KOPT-K1 (cell line): ENCODE results near the gene CYB561D1.

Source experiments
- H3K27ac ChIP-seq: fragments of 200-600 bp; sonication (generic); 2 replicates; pipeline ENCODE4 v1.5.1; 2016; ENCODE audit warnings: antibody characterized with exemption, mild to moderate bottlenecking, low read depth, low read length; ENCODE audit not compliant: poor library complexity, severe bottlenecking
- H3K36me3 ChIP-seq: fragments of 200-600 bp; sonication (generic); 2 replicates; pipeline ENCODE4 v1.5.1; 2017; ENCODE audit warnings: antibody characterized with exemption, mild to moderate bottlenecking, low read length, moderate library complexity; ENCODE audit not compliant: insufficient read depth
- H3K9me3 ChIP-seq: fragments of 200-600 bp; sonication (generic); 2 replicates; pipeline ENCODE4 v1.5.1; 2017; ENCODE audit warnings: antibody characterized with exemption, low read length, mild to moderate bottlenecking; ENCODE audit not compliant: insufficient read depth, poor library complexity, severe bottlenecking

CYB561D1 gene

GRCh38 chr1:109474697-109475096 lies 19.2 kb upstream of the CYB561D1 start:
- no peaks in the 10 kb centered on the region for H3K36me3 ChIP-seq
- no peak overlapping the region for H3K27ac ChIP-seq

DNA sequence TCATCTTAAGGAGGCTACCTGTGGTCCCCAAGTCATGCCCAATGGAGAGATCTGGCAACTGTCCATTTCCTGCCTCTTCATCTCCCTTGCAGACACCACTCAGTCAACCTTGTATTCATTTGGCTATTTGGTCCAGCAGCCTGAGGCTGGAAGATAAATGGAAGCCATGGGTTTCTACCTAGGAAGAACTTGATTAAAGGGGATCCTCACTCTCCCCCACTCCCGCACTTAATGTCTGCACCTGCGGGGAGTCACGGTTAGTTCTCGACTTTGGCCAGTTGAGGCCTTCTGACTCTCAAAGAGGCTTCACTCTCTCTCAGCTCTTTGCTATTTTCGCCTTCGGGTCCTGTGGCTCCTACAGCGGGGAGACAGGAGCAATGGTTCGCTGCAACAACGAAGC lies 18.6 kb upstream of the CYB561D1 start:
- H3K36me3 ChIP-seq, result no peaks in the 10 kb centered on the region
- H3K27ac ChIP-seq, result no peak overlapping the region
- no peaks in the 10 kb centered on the region for H3K9me3 ChIP-seq

More at GRCh38 chr1:109474697-109475096, 19.2 kb upstream of the CYB561D1 start:
- H3K9me3 ChIP-seq, result no peaks in the 10 kb centered on the region

GRCh38 chr1:109476825-109477224 lies 17.1 kb upstream of the CYB561D1 start:
- Histone ChIP-seq H3K9me3 (no peaks in the 10 kb centered on the region), H3K36me3 (no peaks in the 10 kb centered on the region), H3K27ac (no peak overlapping the region)

DNA sequence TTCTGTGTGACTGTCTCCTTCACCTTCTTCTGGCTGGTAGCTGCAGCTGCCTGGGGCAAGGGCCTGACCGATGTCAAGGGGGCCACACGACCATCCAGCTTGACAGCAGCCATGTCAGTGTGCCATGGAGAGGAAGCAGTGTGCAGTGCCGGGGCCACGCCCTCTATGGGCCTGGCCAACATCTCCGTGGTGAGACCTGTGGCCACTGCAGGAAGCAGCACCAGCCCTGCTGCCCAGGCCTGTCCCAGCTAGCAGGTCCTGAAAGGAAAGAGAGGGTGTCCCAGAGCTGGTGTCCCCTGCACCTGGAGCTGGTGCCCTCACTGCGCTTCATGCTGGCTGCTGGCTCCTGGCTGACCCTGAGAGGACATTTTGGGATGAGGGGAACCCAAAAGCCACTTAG lies 16.1 kb upstream of the CYB561D1 start:
- no peaks in the 10 kb centered on the region for H3K36me3 ChIP-seq
- H3K27ac ChIP-seq, result no peak overlapping the region
- no peaks in the 10 kb centered on the region for H3K9me3 ChIP-seq

DNA sequence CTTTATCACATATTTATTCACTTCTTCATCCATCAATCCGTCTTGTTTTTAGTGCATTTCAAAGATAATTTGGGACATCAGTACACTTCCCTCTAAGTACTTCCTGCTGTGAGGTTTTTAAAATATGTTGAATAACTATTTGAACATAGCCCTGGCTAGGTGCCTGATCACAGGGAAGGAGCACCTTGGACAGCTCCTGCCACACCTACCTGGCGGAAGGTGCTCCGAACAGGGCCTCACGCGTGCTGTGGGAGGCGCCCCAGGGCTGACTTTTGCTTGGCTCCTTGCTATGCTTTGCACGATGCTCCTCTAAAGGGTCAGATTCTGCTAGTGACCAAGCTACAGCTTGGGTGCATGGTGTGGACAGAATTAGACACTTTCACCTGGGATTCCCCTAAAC lies 15.1 kb upstream of the CYB561D1 start:
- Histone ChIP-seq H3K27ac (no peak overlapping the region), H3K9me3 (no peaks in the 10 kb centered on the region), H3K36me3 (no peaks in the 10 kb centered on the region)

- H3K27ac ChIP-seq, result no peak overlapping the region
- no peaks in the 10 kb centered on the region for H3K9me3 ChIP-seq
- no peaks in the 10 kb centered on the region for H3K36me3 ChIP-seq
Measured at GRCh38 chr1:109479311-109479710, 14.6 kb upstream of the CYB561D1 start.

DNA sequence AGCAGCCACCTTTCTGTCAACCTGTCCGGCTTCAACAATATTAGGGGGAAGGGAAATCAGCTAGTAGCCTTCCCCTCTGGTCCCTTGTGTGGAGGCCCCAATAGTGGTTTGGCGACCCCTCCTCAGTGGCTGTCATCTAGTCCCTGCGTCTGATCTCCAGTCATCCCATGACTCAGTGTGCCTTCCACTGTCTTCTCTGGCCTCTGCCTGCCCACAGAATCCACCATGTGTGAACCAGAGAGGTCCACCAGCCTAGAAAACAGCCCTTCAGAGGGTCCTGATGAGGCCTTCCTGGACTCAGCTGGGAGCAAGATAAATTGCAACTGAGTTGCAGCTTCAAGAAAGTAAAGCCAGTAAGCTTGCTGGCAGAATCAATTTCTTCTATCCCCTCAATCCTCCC lies 14.0 kb upstream of the CYB561D1 start:
- no peaks in the 10 kb centered on the region for H3K9me3 ChIP-seq
- no peaks in the 10 kb centered on the region for H3K36me3 ChIP-seq
- no peak overlapping the region for H3K27ac ChIP-seq

DNA sequence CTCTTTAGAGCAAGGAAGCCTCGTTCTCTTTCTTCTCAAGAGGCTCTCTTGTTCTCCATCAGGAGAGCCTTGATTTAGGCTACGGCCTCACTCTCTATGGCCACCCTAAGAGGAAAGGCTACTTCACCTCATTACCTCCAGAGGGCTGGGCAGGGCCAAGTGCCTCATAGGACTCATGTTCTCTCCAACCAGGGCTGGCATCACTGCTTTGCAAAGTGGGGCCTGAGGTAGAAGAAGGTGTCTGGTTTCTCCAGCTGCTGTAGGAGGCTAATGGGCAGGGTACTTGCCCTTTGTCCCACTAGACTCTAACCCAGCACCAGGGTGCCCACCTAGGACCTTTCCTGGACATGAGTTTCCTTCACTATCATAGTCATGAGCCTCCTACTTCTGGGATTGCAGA lies 12.2 kb upstream of the CYB561D1 start:
- Histone ChIP-seq H3K9me3 (no peaks in the 10 kb centered on the region), H3K27ac (no peak overlapping the region), H3K36me3 (0 out of 2 replicates have a peak, but pooled peaks cover 6% of the 10 kb centered on the region)

DNA sequence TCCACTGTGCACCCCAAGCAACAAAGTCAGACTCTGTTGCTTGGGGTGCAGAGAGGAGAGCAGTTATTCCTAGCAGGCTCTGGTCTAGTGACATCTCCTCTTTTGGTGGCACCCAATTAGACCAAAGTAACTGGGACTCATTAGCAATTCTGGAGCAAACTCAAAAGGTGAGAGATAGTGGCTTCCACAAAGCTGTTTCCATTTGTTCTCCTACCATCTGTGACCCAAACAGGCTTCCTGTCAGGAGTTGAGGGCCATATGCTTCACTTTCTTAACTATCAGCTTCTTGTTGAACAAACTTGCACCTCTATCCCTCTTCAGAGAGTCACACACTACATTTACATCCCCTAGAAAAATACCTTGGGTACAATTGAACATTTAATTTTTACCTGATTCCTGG lies 11.7 kb upstream of the CYB561D1 start:
- Histone ChIP-seq H3K36me3 (peaks cover 11% of the 10 kb centered on the region; the same call in 1 of the 2 replicates), H3K9me3 (no peaks in the 10 kb centered on the region), H3K27ac (no peak overlapping the region)

DNA sequence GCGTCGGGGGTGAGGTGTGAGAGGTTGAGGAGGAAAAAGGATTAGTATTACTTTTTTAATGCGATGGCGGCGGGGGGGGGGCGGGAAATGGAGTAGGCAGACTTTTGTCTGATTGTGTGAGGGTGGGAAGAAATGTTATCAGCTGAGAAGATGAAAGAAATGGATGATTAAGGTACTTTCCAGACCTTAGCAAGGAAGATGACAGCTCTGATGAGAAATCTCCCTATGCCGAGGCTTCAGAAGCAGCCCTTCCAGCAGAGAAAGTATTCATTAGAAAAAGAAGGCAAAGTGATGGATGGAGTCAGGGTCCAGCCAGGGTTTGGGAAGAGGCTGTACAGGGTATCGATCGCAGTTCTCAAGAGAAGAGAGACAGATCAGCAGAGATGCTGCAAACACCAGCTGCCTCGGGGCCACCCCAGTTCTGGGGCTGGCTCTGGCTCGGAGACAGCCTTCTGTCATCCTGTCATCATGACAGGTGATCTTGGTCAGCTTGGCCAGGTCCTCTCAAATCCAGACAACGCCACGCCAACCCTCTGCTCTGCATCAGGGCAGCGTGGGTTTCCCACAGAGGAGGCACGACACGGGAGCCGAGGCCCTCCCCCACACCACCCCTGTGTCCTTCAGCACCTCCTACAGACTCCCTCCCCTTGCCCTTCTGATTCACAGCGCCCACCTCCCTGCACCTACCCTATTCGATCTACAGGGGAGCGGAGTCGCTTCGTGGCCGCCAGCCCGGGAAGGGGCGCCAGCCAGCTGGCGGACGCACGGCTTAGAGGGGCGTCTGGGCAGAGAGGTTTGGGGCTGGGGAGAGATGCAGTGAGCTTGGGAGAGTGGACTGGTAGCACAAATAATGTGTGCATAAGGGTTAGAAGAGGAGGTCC lies 10.9 kb upstream of the CYB561D1 start:
- Histone ChIP-seq H3K27ac (peak overlapping the region; percentile 36), H3K9me3 (no peaks in the 10 kb centered on the region), H3K36me3 (peaks cover 19% of the 10 kb centered on the region; the same call in 1 of the 2 replicates)

DNA sequence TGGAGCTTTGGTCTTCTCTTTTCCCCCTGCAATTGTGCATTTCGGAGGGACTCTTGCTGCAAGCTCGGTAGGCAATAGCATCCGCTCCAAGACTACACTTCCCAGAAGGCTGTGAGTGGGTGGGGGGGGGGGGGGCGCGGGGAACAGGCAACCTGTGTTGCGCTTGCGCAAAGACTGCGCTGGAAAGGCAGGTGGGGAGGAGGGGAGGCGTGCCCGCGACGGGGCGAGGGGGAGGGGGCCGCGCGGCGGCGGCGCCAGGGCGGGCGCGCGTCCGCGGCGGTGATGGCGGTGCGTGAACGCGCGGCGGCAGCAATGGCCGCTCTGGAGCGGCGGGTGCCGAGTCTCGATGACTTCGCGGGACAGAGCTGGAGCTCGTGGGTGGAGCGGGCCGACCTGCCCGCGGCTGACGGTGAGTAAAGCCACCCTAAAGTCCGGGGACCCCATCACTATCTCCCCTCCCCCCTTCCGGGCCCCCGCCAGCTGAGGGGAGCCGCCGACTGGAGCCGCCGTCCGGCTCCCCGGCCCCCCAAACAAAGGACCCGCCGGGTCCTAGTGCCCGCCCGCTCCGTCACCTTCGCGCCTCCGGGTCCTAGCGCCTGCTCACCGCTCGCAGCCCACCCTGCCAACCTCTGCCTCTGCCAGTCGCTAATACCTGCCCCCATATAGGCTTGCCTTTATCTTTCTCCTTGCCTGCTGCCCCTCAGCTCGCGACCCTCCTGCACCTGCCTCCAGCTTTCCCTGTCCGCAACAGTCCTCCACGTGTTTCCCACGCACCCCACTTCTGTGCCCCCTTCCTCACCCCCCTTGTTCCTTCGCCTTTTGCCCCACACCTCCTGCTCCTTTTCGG lies 10.0 kb upstream of the CYB561D1 start, which contains the start of gene ATXN7L2:
TSS of gene ATXN7L2 (plus strand) at position 234 of the 847 bp plus-strand sequence. CDS start at position 283, 49 bp downstream.
- H3K27ac ChIP-seq, result peak within 1 kb of the TSS; percentile 84
- no peaks in the 10 kb centered on the region for H3K9me3 ChIP-seq
- peaks cover 27% of the 10 kb centered on the region; the same call in 1 of the 2 replicates for H3K36me3 ChIP-seq

- peak overlapping the region; percentile 84 for H3K27ac ChIP-seq
- peaks cover 34% of the 10 kb centered on the region; the same call in 1 of the 2 replicates for H3K36me3 ChIP-seq
- H3K9me3 ChIP-seq, result no peaks in the 10 kb centered on the region
Measured at GRCh38 chr1:109484519-109484975, 9.3 kb upstream of the CYB561D1 start.

DNA sequence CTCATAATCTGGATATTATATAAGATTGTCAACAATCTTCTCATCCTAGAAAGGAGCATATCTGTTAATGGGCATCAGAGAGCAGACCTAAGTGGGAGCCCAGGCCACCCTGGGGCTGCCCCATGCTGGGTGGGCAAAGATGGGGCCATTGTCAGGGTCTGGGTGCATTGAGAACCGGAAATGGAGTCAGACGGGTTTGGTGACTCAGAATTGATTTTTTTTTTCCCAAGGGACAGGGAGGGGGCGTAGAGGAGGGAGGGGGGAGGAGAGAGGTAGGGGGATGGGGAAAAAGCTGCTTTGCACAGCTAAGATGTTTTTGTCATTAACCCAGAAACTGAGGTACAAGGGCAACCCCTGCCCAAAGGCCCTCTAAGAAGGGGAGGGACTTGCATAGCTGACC lies 8.9 kb upstream of the CYB561D1 start:
- peak overlapping the region; percentile 84 for H3K27ac ChIP-seq
- peaks cover 38% of the 10 kb centered on the region; the same call in 1 of the 2 replicates for H3K36me3 ChIP-seq
- no peaks in the 10 kb centered on the region for H3K9me3 ChIP-seq

- Histone ChIP-seq H3K9me3 (no peaks in the 10 kb centered on the region), H3K27ac (no peak overlapping the region), H3K36me3 (peaks cover 55% of the 10 kb centered on the region; the same call in 1 of the 2 replicates)
Measured at GRCh38 chr1:109487261-109487660, 6.6 kb upstream of the CYB561D1 start.

- Histone ChIP-seq H3K9me3 (no peaks in the 10 kb centered on the region), H3K27ac (no peak overlapping the region), H3K36me3 (peaks cover 55% of the 10 kb centered on the region; the same call in 1 of the 2 replicates)
Measured at GRCh38 chr1:109488201-109488600, 5.7 kb upstream of the CYB561D1 start.
